GM12878 (cell line): ENCODE data around the gene MFNG. TPM values are rescaled to one million over a fixed set of nuclear protein-coding genes. Genes with fewer than 3 reads are reported as not detected.

Experiments used
- ATAC-seq: fragments of 200-7000 bp; cut with Tn5 transposase; 3 replicates; pipeline ENCODE4 v1.9.1; 2020; ENCODE audit warnings: mild to moderate bottlenecking, moderate library complexity
- BruUV-seq: library from RNA; stranded (reverse); fragments of 400-500 nt; replicated peaks from 2 replicates; lab custom pipeline; 2021; lab: Mats Ljungman, UMichigan
- CTCF ChIA-PET: fragments of 300-600 bp; sonication (Branson Sonifier 250); formaldehyde crosslinking; extraction: SDS; loops from one replicate; lab custom pipeline; 2021; ENCODE audit warnings: inconsistent platforms; lab: Yijun Ruan, JAX
- POLR2A ChIA-PET: fragments of 350-600 bp; formaldehyde crosslinking; extraction: SDS; loops from one replicate; lab custom pipeline; 2021; ENCODE audit warnings: inconsistent platforms; lab: Charles Lee
- RAD21 ChIA-PET: fragments of 300-600 bp; sonication (Branson Sonifier 250); formaldehyde crosslinking; loops from one replicate; lab custom pipeline; 2023; ENCODE audit warnings: antibody characterized with exemption; ENCODE audit not compliant: unreplicated experiment; lab: Charles Lee
- SMC1A ChIA-PET: fragments of 300-600 bp; sonication (Branson Sonifier 250); formaldehyde crosslinking; loops from one replicate; lab custom pipeline; 2023; ENCODE audit not compliant: unreplicated experiment, uncharacterized antibody; lab: Charles Lee
- DNase-seq: peaks from one replicate; pipeline ENCODE4 v3.0.0-alpha.2; 2011; ENCODE audit warnings: low read depth, low spot score
- FAIRE-seq: peaks from 3 replicates; lab custom pipeline; 2011; peaks lifted over from hg19 to GRCh38; lab: Jason Lieb, UNC
- H2AFZ ChIP-seq: 2 replicates; pipeline ENCODE4 v1.6.0; 2011; ENCODE audit warnings: low read depth, low read length, control low read depth; ENCODE audit not compliant: control insufficient read depth
- H3K27ac ChIP-seq: 2 replicates; pipeline ENCODE4 v1.5.1; 2011; ENCODE audit warnings: control low read depth; ENCODE audit not compliant: control insufficient read depth, insufficient read depth
- H3K27me3 ChIP-seq, 2 experiments: replicated peaks in 1 of 2; 2 replicates each; pipeline versions ENCODE4 v1.6.0 to v1.6.1; 2011; ENCODE audit warnings: low read length in 1 of 2; ENCODE audit not compliant: control insufficient read depth in 2 of 2, insufficient read depth in 2 of 2
- H3K36me3 ChIP-seq, 2 experiments: 2 replicates each; pipeline ENCODE4 v1.5.1; 2011; ENCODE audit warnings: low read length in 1 of 2; ENCODE audit not compliant: control insufficient read depth in 2 of 2, insufficient read depth in 2 of 2
- H3K4me1 ChIP-seq: 2 replicates; pipeline ENCODE4 v1.6.1; 2011; ENCODE audit warnings: mild to moderate bottlenecking, low read length, moderate library complexity, mixed read lengths; ENCODE audit not compliant: control insufficient read depth, insufficient read depth
- H3K4me2 ChIP-seq: 2 replicates; pipeline ENCODE4 v1.6.0; 2011; ENCODE audit warnings: control low read depth; ENCODE audit not compliant: control insufficient read depth, insufficient read depth
- H3K4me3 ChIP-seq: fragments of 200-600 bp; sonication (generic); 2 replicates; pipeline ENCODE4 v1.5.1; 2016
- H3K79me2 ChIP-seq: 2 replicates; pipeline ENCODE4 v1.6.0; 2011; ENCODE audit warnings: low read length; ENCODE audit not compliant: control insufficient read depth, insufficient read depth
- H3K9ac ChIP-seq: 2 replicates; pipeline ENCODE4 v1.8.0; 2011; ENCODE audit warnings: low read length, control low read depth, mixed read lengths; ENCODE audit not compliant: control insufficient read depth, insufficient read depth
- H3K9me3 ChIP-seq: replicated peaks from 3 replicates; pipeline ENCODE4 v1.5.1; 2011; ENCODE audit warnings: mild to moderate bottlenecking, low read length; ENCODE audit not compliant: control insufficient read depth, insufficient read depth
- H4K20me1 ChIP-seq: 2 replicates; pipeline ENCODE4 v1.6.0; 2011; ENCODE audit not compliant: control insufficient read depth, insufficient read depth
- BCL11A ChIP-seq: IDR thresholded peaks from 2 replicates; pipeline ENCODE4 v1.6.1; 2011; ENCODE audit warnings: low read depth, low read length
- BHLHE40 ChIP-seq, 2 experiments: fragments of 450-650 bp in 1 of 2; IDR thresholded peaks; 2 replicates each; pipeline ENCODE4 v1.6.1; 2011 to 2017; ENCODE audit warnings: low read depth in 2 of 2, borderline replicate concordance in 1 of 2, improper control_type of control experiment in 1 of 2, low read length in 1 of 2, mild to moderate bottlenecking in 1 of 2
- EP300 ChIP-seq, 2 experiments: fragments of 150-350 bp in 1 of 2; IDR thresholded peaks; 2 replicates each; pipeline ENCODE4 v1.6.1; 2011 to 2012; ENCODE audit warnings: low read depth in 2 of 2, low read length in 2 of 2, borderline replicate concordance in 1 of 2, improper control_type of control experiment in 1 of 2, inconsistent platforms in 1 of 2; ENCODE audit not compliant: control insufficient read depth in 1 of 2
- FOXM1 ChIP-seq: IDR thresholded peaks from 2 replicates; pipeline ENCODE4 v1.6.1; 2012; ENCODE audit warnings: low read depth, mild to moderate bottlenecking, inconsistent platforms, low read length, moderate library complexity
- IRF4 ChIP-seq: IDR thresholded peaks from 2 replicates; pipeline ENCODE4 v1.6.1; 2011; ENCODE audit warnings: low read depth, low read length
- MYC ChIP-seq: IDR thresholded peaks from 2 replicates; pipeline ENCODE4 v1.6.1; 2011; ENCODE audit warnings: mild to moderate bottlenecking, low read length, moderate library complexity, inconsistent platforms; ENCODE audit not compliant: insufficient read depth, insufficient replicate concordance, insufficient read length, severe bottlenecking
- POLR2AphosphoS5 ChIP-seq: IDR thresholded peaks from 2 replicates; pipeline ENCODE4 v1.6.1; 2011; ENCODE audit warnings: mild to moderate bottlenecking, low read length, inconsistent platforms
- SIN3A ChIP-seq: IDR thresholded peaks from 2 replicates; pipeline ENCODE4 v1.6.1; 2012; ENCODE audit warnings: low read depth, low read length, improper control_type of control experiment
- STAT1 ChIP-seq: fragments of 450-650 bp; conservative IDR thresholded peaks from 2 replicates; pipeline ENCODE4 v1.6.1; 2014; ENCODE audit warnings: antibody characterized with exemption, mild to moderate bottlenecking
- YY1 ChIP-seq: IDR thresholded peaks from 2 replicates; pipeline ENCODE4 v1.6.1; 2011; ENCODE audit warnings: low read depth, mild to moderate bottlenecking, low read length
- ZNF207 ChIP-seq: fragments of 450-650 bp; IDR thresholded peaks from 2 replicates; pipeline ENCODE4 v1.6.1; 2014; ENCODE audit warnings: antibody characterized with exemption, mild to moderate bottlenecking, borderline replicate concordance
- ZNF24 ChIP-seq: fragments of 450-650 bp; IDR thresholded peaks from 2 replicates; pipeline ENCODE4 v1.6.1; 2017; ENCODE audit warnings: antibody characterized with exemption, mild to moderate bottlenecking
- WGBS: methylation state at CpG from one replicate; pipeline ENCODE4 v1.1.6; 2016; ENCODE audit warnings: low lambda C conversion rate; ENCODE audit not compliant: insufficient replicate concordance, insufficient coverage; ENCODE audit errors: missing lambda C conversion rate; 5-methylcytosine and 5-hydroxymethylcytosine counted together
- in situ Hi-C: fragments of 300-500 bp; cut with MboI; formaldehyde crosslinking; loops from 9 replicates; pipeline ENCODE4 v1.14.3; 2018; ENCODE audit warnings: mixed read lengths
- intact Hi-C: fragments of 100-400 bp; cut with micrococcal nuclease; formaldehyde crosslinking; loops from one replicate; pipeline ENCODE4 v1.14.2; 2022; ENCODE audit not compliant: unreplicated experiment
- polyA plus RNA-seq, 11 experiments: library from polyadenylated mRNA; depleted of rRNA in 4 of 11; unstranded in 6 of 11; stranded (reverse) in 5 of 11; fragments of >200 nt; fragmentation: Nextera tagmentation in 4 of 11; fragmentation: Illumina TruSeq in 1 of 11; extraction: Ambion mirVana in 4 of 11; extraction: Trizol in 1 of 11; gene quantifications; 1 replicate in 1 of 11; 2 replicates in 10 of 11; pipeline versions ENCODE4 v1.2.1 to v1.2.3, GENCODE V29; 2011 to 2016; ENCODE audit warnings: inconsistent platforms in 2 of 11, missing spikeins in 2 of 11, low read depth in 1 of 11
- total RNA-seq, 4 experiments: library from RNA; depleted of rRNA in 3 of 4; stranded (reverse); fragments of >200 nt in 3 of 4; fragmentation: Illumina TruSeq in 1 of 4; extraction: Trizol in 1 of 4; gene quantifications; 2 replicates each; pipeline versions ENCODE4 v1.2.1 to v1.2.3, GENCODE V29; 2013 to 2021
- TF ChIP-seq, protein P1 (sequence below): fragments of 450-650 bp; IDR thresholded peaks from 2 replicates; pipeline ENCODE4 v1.6.1; 2018; ENCODE audit warnings: mild to moderate bottlenecking, low read depth, moderate library complexity; ENCODE audit not compliant: partially characterized antibody
- TF ChIP-seq, protein P2 (sequence below): IDR thresholded peaks from 2 replicates; pipeline ENCODE4 v1.6.1; 2012; ENCODE audit warnings: improper control_type of control experiment, low read depth, low read length; ENCODE audit not compliant: insufficient replicate concordance

The MFNG gene
- total and polyA plus RNA-seq, 10 of the 15 experiments (the other 5 are each of a cell fraction or from before 2014, with no cell fraction given) = 11.5 to 117 (median 68.5) TPM

DNA sequence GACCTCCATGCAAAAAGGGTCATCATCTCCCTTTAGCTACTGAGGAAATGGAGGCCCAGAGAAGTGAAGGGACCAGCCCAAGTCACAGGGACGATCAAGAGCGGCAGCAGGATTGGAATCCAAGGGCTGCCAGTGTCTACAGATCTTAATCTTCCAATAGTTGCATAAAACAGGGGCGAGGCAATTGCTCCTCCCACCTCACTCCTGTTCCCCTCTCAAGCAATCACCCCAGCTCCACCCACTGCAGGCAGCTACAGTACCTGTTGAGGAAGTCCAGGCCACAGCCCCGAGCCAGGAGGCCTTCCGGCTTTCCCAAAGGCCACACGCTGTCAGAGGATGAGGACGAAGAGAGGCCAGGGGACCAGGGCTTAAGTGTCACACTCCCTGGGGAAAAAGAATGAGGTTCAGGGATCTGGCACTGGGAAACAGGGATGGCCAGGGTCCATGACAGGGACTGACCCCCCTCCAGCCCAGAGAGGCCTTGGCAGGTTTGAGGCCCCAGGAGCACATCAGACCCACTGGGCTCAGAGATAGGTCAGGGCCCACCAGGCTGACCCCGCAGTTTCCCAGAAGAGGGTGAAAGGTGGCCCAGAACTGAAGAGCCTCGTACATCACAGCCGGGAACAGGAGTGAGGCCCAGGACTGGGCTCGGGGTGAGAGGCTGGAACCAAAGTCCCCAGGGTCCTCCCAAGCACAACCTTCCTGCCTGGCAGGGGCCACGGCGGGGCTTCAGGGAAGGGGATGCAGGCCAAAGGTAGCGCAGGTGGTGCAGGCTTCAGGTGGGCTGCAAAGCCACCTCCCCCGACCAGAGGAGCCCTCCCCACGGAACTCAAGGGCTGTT is 16.4 kb upstream of the MFNG start:
- H3K9ac ChIP-seq = no peak overlapping the region
- FAIRE-seq (no peak), ATAC-seq (no peak), DNase-seq (no peak)
- peaks cover 0 to 3% of the 10 kb centered on the region in 2 experiments; a peak in 2 of 4 replicates for H3K27me3 ChIP-seq
- SMC1A ChIA-PET = interaction anchor here (0.6 to 0.7 kb wide), 2 partner anchors 17 to 63 kb away, joined by 3 to 4 read pairs; partner anchors contain the start of gene MFNG
- RAD21 ChIA-PET = no interaction called here
- H3K4me1 ChIP-seq = no peaks in the 10 kb centered on the region
- POLR2A ChIA-PET = no interaction called here
- no TSS peak for BruUV-seq
- no peaks in the 10 kb centered on the region for H3K9me3 ChIP-seq
- no peak overlapping the region for H3K4me3 ChIP-seq
- H3K79me2 ChIP-seq = no peaks in the 10 kb centered on the region
- H3K27ac ChIP-seq = no peak overlapping the region
- TF ChIP-seq ZNF207 = no peak
- TF ChIP-seq STAT1 = no peak
- TF ChIP-seq YY1 = no peak
- TF ChIP-seq, protein P1, sequence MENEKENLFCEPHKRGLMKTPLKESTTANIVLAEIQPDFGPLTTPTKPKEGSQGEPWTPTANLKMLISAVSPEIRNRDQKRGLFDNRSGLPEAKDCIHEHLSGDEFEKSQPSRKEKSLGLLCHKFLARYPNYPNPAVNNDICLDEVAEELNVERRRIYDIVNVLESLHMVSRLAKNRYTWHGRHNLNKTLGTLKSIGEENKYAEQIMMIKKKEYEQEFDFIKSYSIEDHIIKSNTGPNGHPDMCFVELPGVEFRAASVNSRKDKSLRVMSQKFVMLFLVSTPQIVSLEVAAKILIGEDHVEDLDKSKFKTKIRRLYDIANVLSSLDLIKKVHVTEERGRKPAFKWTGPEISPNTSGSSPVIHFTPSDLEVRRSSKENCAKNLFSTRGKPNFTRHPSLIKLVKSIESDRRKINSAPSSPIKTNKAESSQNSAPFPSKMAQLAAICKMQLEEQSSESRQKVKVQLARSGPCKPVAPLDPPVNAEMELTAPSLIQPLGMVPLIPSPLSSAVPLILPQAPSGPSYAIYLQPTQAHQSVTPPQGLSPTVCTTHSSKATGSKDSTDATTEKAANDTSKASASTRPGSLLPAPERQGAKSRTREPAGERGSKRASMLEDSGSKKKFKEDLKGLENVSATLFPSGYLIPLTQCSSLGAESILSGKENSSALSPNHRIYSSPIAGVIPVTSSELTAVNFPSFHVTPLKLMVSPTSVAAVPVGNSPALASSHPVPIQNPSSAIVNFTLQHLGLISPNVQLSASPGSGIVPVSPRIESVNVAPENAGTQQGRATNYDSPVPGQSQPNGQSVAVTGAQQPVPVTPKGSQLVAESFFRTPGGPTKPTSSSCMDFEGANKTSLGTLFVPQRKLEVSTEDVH = no peak
- no peak for TF ChIP-seq MYC
- TF ChIP-seq SIN3A = no peak
- no peak for TF ChIP-seq BCL11A
- TF ChIP-seq FOXM1 = no peak
- no peak for TF ChIP-seq EP300 (IDR thresholded peaks at IDR 0.05; ENCODE audit: borderline replicate concordance in 1 of 2, control insufficient read depth in 1 of 2, low read depth in 2 of 2, low read length in 2 of 2)
- TF ChIP-seq, protein P2, sequence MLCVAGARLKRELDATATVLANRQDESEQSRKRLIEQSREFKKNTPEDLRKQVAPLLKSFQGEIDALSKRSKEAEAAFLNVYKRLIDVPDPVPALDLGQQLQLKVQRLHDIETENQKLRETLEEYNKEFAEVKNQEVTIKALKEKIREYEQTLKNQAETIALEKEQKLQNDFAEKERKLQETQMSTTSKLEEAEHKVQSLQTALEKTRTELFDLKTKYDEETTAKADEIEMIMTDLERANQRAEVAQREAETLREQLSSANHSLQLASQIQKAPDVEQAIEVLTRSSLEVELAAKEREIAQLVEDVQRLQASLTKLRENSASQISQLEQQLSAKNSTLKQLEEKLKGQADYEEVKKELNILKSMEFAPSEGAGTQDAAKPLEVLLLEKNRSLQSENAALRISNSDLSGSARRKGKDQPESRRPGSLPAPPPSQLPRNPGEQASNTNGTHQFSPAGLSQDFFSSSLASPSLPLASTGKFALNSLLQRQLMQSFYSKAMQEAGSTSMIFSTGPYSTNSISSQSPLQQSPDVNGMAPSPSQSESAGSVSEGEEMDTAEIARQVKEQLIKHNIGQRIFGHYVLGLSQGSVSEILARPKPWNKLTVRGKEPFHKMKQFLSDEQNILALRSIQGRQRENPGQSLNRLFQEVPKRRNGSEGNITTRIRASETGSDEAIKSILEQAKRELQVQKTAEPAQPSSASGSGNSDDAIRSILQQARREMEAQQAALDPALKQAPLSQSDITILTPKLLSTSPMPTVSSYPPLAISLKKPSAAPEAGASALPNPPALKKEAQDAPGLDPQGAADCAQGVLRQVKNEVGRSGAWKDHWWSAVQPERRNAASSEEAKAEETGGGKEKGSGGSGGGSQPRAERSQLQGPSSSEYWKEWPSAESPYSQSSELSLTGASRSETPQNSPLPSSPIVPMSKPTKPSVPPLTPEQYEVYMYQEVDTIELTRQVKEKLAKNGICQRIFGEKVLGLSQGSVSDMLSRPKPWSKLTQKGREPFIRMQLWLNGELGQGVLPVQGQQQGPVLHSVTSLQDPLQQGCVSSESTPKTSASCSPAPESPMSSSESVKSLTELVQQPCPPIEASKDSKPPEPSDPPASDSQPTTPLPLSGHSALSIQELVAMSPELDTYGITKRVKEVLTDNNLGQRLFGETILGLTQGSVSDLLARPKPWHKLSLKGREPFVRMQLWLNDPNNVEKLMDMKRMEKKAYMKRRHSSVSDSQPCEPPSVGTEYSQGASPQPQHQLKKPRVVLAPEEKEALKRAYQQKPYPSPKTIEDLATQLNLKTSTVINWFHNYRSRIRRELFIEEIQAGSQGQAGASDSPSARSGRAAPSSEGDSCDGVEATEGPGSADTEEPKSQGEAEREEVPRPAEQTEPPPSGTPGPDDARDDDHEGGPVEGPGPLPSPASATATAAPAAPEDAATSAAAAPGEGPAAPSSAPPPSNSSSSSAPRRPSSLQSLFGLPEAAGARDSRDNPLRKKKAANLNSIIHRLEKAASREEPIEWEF = no peak
- TF ChIP-seq IRF4 = no peak
- no peak for TF ChIP-seq BHLHE40 (IDR thresholded peaks at IDR 0.05; ENCODE audit: borderline replicate concordance in 1 of 2, low read depth in 2 of 2, low read length in 1 of 2)
- no peak for TF ChIP-seq POLR2AphosphoS5
- TF ChIP-seq ZNF24 = no peak
- CTCF ChIA-PET = interaction anchor here (0.6 to 11.5 kb wide), 3 partner anchors 22 to 88 kb away, joined by 3 to 75 read pairs (median 4); no protein-coding TSS in a partner anchor
- in situ Hi-C loops (no loop called here), intact Hi-C loops (no loop called here)
- 37% methylated on average over 16 of the region's 16 CpGs for WGBS
- H2AFZ ChIP-seq = no peak overlapping the region
- H3K36me3 ChIP-seq = no peaks in the 10 kb centered on the region
- H4K20me1 ChIP-seq = no peaks in the 10 kb centered on the region
- H3K4me2 ChIP-seq = no peak overlapping the region
